PFSK-1 (cell line): ENCODE results near the gene CCT6A.

ENCODE experiments used
- FOXP2 ChIP-seq: optimal IDR thresholded peaks from 2 replicates; pipeline ENCODE3; 2011; ENCODE audit warnings: borderline replicate concordance, control low read depth, inconsistent platforms; ENCODE audit not compliant: insufficient read depth; ENCODE audit errors: extremely low read length, extremely low read depth
- POLR2AphosphoS5 ChIP-seq: IDR thresholded peaks from 2 replicates; pipeline ENCODE4 v1.6.1; 2012; ENCODE audit warnings: low read depth, mild to moderate bottlenecking, control low read depth, low read length, moderate library complexity
- SIN3A ChIP-seq: IDR thresholded peaks from 2 replicates; pipeline ENCODE4 v1.6.1; 2012; ENCODE audit warnings: mild to moderate bottlenecking, low read length, moderate library complexity, borderline replicate concordance; ENCODE audit not compliant: insufficient read depth
- TAF1 ChIP-seq: IDR thresholded peaks from 2 replicates; pipeline ENCODE4 v1.6.1; 2012; ENCODE audit warnings: low read length, control low read depth, borderline replicate concordance; ENCODE audit not compliant: insufficient read depth
- TF ChIP-seq, protein P1 (sequence below), 2 experiments: IDR thresholded peaks; 2 replicates each; pipeline versions ENCODE4 v1.6.1 to v1.8.0; 2011 to 2012; ENCODE audit warnings: low read depth in 2 of 2, low read length in 2 of 2, control low read depth in 1 of 2, inconsistent platforms in 1 of 2, mild to moderate bottlenecking in 1 of 2, moderate library complexity in 1 of 2; ENCODE audit not compliant: insufficient read depth in 1 of 2

Gene CCT6A

GRCh38 chr7:56081626-56082340, 30.2 kb downstream of the CCT6A start:
- TF ChIP-seq TAF1 (no peak), FOXP2 (no peak), POLR2AphosphoS5 (no peak), SIN3A (no peak)
- TF ChIP-seq, protein P1, sequence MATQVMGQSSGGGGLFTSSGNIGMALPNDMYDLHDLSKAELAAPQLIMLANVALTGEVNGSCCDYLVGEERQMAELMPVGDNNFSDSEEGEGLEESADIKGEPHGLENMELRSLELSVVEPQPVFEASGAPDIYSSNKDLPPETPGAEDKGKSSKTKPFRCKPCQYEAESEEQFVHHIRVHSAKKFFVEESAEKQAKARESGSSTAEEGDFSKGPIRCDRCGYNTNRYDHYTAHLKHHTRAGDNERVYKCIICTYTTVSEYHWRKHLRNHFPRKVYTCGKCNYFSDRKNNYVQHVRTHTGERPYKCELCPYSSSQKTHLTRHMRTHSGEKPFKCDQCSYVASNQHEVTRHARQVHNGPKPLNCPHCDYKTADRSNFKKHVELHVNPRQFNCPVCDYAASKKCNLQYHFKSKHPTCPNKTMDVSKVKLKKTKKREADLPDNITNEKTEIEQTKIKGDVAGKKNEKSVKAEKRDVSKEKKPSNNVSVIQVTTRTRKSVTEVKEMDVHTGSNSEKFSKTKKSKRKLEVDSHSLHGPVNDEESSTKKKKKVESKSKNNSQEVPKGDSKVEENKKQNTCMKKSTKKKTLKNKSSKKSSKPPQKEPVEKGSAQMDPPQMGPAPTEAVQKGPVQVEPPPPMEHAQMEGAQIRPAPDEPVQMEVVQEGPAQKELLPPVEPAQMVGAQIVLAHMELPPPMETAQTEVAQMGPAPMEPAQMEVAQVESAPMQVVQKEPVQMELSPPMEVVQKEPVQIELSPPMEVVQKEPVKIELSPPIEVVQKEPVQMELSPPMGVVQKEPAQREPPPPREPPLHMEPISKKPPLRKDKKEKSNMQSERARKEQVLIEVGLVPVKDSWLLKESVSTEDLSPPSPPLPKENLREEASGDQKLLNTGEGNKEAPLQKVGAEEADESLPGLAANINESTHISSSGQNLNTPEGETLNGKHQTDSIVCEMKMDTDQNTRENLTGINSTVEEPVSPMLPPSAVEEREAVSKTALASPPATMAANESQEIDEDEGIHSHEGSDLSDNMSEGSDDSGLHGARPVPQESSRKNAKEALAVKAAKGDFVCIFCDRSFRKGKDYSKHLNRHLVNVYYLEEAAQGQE (IDR thresholded peaks at IDR 0.05; ENCODE audit: insufficient read depth in 1 of 2, low read depth in 2 of 2, low read length in 2 of 2), result no peak

DNA sequence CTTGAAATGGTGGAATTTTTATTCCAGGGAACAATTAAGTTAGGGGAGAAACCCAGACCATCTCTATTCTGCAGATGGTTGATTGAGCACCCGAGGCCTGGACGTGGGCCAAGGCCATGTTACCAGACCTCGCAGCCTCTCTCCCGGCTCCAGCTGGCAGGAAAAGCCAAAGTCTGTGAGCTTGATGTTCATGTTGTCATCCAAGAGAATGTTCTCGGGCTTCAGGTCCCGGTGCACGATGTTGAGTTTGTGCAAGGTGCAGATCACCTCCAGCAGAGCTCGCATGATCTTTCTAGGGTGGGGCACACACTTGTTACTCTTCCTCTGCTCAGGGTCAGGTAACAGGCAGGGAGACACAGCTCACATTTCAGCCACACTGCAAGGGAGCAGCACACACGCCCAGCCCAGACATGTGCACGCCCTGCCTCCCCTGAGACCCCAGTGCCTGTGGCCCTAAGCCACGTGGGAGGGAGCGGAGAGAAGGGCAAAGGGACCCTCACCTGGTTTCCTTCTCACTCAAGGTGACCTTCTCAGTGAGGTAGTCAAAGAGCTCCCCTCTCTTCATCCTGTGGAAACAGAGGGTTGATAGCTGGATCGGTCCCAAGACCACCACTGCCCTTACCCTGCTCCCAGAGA, 31.7 kb downstream of the CCT6A start:
- no peak for TF ChIP-seq SIN3A
- no peak for TF ChIP-seq FOXP2
- no peak for TF ChIP-seq TAF1
- TF ChIP-seq POLR2AphosphoS5, result no peak

- TF ChIP-seq TAF1 (no peak), FOXP2 (no peak), SIN3A (no peak), POLR2AphosphoS5 (no peak)
- TF ChIP-seq, protein P1 (IDR thresholded peaks at IDR 0.05; ENCODE audit: insufficient read depth in 1 of 2, low read depth in 2 of 2, low read length in 2 of 2), result no peak
Measured at GRCh38 chr7:56086761-56087160, 35.2 kb downstream of the CCT6A start.

- TF ChIP-seq TAF1 (no peak), FOXP2 (no peak), SIN3A (no peak), POLR2AphosphoS5 (no peak)
- TF ChIP-seq, protein P1 (IDR thresholded peaks at IDR 0.05; ENCODE audit: insufficient read depth in 1 of 2, low read depth in 2 of 2, low read length in 2 of 2), result no peak
Measured at GRCh38 chr7:56087445-56087844, 35.9 kb downstream of the CCT6A start.

GRCh38 chr7:56091591-56091990, 40.0 kb downstream of the CCT6A start:
- TF ChIP-seq POLR2AphosphoS5 (no peak), SIN3A (no peak), FOXP2 (no peak), TAF1 (no peak)
- TF ChIP-seq, protein P1 (IDR thresholded peaks at IDR 0.05; ENCODE audit: insufficient read depth in 1 of 2, low read depth in 2 of 2, low read length in 2 of 2), result no peak
